ENCODE data around the gene BICRA.

DNA sequence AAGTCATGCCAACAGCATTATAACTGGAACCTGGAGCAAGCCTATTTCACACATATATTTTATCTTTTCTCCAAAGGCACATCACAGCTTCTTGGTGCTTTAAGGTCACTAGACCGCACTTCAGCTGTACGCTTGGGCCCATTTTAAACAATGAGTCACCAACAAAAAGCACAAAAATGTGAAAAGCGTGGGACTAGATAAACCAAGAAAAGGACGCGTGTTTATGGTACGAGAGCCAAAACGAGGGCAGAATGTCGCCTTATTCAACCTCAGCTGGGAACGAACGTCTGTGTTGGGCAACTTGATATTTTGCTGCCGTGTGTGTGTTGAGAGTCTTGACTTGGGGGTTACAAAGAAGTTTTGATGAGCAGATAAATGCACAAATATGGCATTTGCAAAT, 95.1 kb downstream of the BICRA start:
- TF ChIP-seq, protein P1, sequence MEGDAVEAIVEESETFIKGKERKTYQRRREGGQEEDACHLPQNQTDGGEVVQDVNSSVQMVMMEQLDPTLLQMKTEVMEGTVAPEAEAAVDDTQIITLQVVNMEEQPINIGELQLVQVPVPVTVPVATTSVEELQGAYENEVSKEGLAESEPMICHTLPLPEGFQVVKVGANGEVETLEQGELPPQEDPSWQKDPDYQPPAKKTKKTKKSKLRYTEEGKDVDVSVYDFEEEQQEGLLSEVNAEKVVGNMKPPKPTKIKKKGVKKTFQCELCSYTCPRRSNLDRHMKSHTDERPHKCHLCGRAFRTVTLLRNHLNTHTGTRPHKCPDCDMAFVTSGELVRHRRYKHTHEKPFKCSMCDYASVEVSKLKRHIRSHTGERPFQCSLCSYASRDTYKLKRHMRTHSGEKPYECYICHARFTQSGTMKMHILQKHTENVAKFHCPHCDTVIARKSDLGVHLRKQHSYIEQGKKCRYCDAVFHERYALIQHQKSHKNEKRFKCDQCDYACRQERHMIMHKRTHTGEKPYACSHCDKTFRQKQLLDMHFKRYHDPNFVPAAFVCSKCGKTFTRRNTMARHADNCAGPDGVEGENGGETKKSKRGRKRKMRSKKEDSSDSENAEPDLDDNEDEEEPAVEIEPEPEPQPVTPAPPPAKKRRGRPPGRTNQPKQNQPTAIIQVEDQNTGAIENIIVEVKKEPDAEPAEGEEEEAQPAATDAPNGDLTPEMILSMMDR (IDR thresholded peaks at IDR 0.05): no peak
- no peak for TF ChIP-seq REST (IDR thresholded peaks at IDR 0.05; ENCODE audit: low read depth, low read length)
- TF ChIP-seq EZH2phosphoT487 (IDR thresholded peaks at IDR 0.05; ENCODE audit: borderline replicate concordance, low read depth): no peak
- TF ChIP-seq RAD21 (IDR thresholded peaks at IDR 0.05; ENCODE audit: low read length): no peak
- TF ChIP-seq USF2 (IDR thresholded peaks at IDR 0.05; ENCODE audit: borderline replicate concordance, low read depth, low read length): no peak
- no peak for TF ChIP-seq JUND (IDR thresholded peaks at IDR 0.05)
- no peak for TF ChIP-seq RCOR1 (IDR thresholded peaks at IDR 0.05; ENCODE audit: low read length)
- TF ChIP-seq FOXM1 (IDR thresholded peaks at IDR 0.05; ENCODE audit: low read depth): no peak

Data from SK-N-SH (cell line).